ENCODE data around the gene MXI1. TPM values are rescaled to one million over a fixed set of nuclear protein-coding genes. Genes with fewer than 3 reads are reported as not detected.

Gene MXI1
- total RNA-seq, 5 donors from 2014 or later (not counting 1 experiment from before 2014, with no cell fraction given): 40.2 to 54.1 (median 44.4) TPM

DNA sequence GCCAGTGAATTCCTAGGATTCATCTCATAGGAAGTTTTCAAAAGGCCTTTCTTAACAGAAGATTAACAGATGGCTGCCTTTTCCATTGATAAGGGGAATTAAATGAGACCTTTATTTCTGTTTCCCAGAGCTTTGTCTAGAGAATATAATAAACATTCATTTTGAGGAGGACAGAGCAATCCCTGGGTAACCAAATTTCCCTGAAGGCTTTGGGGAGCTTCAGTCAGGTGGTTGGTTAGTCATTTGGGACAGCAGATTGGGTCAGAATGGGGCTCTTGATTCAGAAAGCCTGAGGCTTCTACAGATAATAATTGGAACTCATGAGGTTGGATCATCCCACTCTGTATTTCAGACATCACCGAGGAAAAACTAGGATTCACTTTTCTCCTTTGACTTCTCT lies 21.8 kb downstream of the MXI1 start:
- Histone ChIP-seq H3K4me1 (ENCODE audit: control insufficient read depth in 1 of 2, extremely low read depth in 1 of 2, insufficient read depth in 2 of 2, low read length in 2 of 2) (peaks cover 5 to 12% of the 10 kb centered on the region in 2 experiments), H3K9me3 (no peaks in the 10 kb centered on the region), H3K27ac (ENCODE audit: low read length) (no peak overlapping the region), H3K27me3 (replicated peaks in 1 of 2; ENCODE audit: control insufficient read depth in 2 of 2, extremely low read depth in 1 of 2, insufficient read depth in 2 of 2, low read length in 1 of 2) (no peaks in the 10 kb centered on the region), H3K4me3 (ENCODE audit: control insufficient read depth in 1 of 2, extremely low read depth in 1 of 2, low read length in 1 of 2) (no peak overlapping the region), H3K36me3 (ENCODE audit: control insufficient read depth in 2 of 2, extremely low read depth in 1 of 2, insufficient read depth in 1 of 2, low read length in 1 of 2) (peaks cover 4 to 5% of the 10 kb centered on the region in 2 donors)
- WGBS (ENCODE audit: insufficient coverage): no CpG with 5 or more reads among the region's 1 CpG
- peak overlapping the region in 1 of 3 donors; percentile 94 for H3K4me3 Mint-ChIP-seq
- no peak overlapping the region for H3K27ac Mint-ChIP-seq
- ChIA-PET POLR2A (interaction anchor here (0.8 to 1.0 kb wide), 2 partner anchors 18 to 19 kb away, joined by 5 read pairs; no protein-coding TSS in a partner anchor), CTCF (interaction anchor here in 1 of 2 donors (0.6 to 1.8 kb wide), 5 partner anchors 10 to 91 kb away, joined by 3 to 5 read pairs (median 3); no protein-coding TSS in a partner anchor)
- no peak for DNase-seq
- no peaks in the 10 kb centered on the region for H3K9me3 Mint-ChIP-seq
- H3K4me1 Mint-ChIP-seq: peaks cover 39 to 43% (median 43%) of the 10 kb centered on the region in 3 donors
- no peak for ATAC-seq (replicated peaks in 1 of 4)
- no peaks in the 10 kb centered on the region for H3K27me3 Mint-ChIP-seq
- H3K36me3 Mint-ChIP-seq: peaks cover 24% of the 10 kb centered on the region

DNA sequence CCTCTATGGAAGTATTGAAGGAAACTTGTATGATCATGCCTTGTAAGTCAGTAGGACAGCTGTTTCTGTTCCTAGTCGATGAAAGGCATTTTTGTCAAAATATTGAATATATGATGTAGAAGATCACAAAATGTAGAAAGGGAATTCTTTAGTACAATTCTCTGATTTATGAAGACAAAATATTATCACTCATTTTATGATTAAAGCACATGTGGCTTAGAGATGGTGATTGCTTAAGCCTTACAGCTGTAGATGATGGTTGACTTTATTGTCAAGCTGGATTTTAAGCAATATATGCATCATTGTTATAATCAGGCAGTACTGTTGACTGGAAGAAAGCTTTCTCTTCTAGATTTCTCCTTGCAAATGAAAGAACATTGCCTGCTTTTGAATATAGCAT lies 26.4 kb downstream of the MXI1 start:
- POLR2A ChIA-PET: no interaction called here
- H3K9me3 ChIP-seq: no peaks in the 10 kb centered on the region
- H3K27me3 Mint-ChIP-seq: no peaks in the 10 kb centered on the region
- no peaks in the 10 kb centered on the region for H3K4me1 ChIP-seq (ENCODE audit: control insufficient read depth in 1 of 2, extremely low read depth in 1 of 2, insufficient read depth in 2 of 2, low read length in 2 of 2)
- ATAC-seq (replicated peaks in 1 of 4): no peak
- peaks cover 0 to 6% of the 10 kb centered on the region in 2 donors for H3K36me3 ChIP-seq (ENCODE audit: control insufficient read depth in 2 of 2, extremely low read depth in 1 of 2, insufficient read depth in 1 of 2, low read length in 1 of 2)
- no peak for DNase-seq
- CTCF ChIA-PET: interaction anchor here (0.6 kb wide), 2 partner anchors 26 to 39 kb away, joined by 4 to 6 read pairs; no protein-coding TSS in a partner anchor
- H3K27ac Mint-ChIP-seq: no peak overlapping the region
- H3K36me3 Mint-ChIP-seq: peaks cover 34% of the 10 kb centered on the region
- H3K27me3 ChIP-seq (replicated peaks in 1 of 2; ENCODE audit: control insufficient read depth in 2 of 2, extremely low read depth in 1 of 2, insufficient read depth in 2 of 2, low read length in 1 of 2): no peaks in the 10 kb centered on the region
- H3K4me3 ChIP-seq (ENCODE audit: control insufficient read depth in 1 of 2, extremely low read depth in 1 of 2, low read length in 1 of 2): no peak overlapping the region
- H3K4me3 Mint-ChIP-seq: no peak overlapping the region
- H3K4me1 Mint-ChIP-seq: peaks cover 19 to 33% (median 33%) of the 10 kb centered on the region in 3 donors
- WGBS (ENCODE audit: insufficient coverage): no CpG with 5 or more reads among the region's 1 CpG
- peaks cover 0 to 6% (median 0%) of the 10 kb centered on the region in 3 donors for H3K9me3 Mint-ChIP-seq
- no peak overlapping the region for H3K27ac ChIP-seq (ENCODE audit: low read length)

- no peaks in the 10 kb centered on the region for H3K27me3 Mint-ChIP-seq
- ATAC-seq (replicated peaks in 1 of 4) (no peak), DNase-seq (no peak)
- H3K36me3 ChIP-seq (ENCODE audit: control insufficient read depth in 2 of 2, extremely low read depth in 1 of 2, insufficient read depth in 1 of 2, low read length in 1 of 2): peaks cover 0 to 3% of the 10 kb centered on the region in 2 donors
- H3K4me3 ChIP-seq (ENCODE audit: control insufficient read depth in 1 of 2, extremely low read depth in 1 of 2, low read length in 1 of 2): no peak overlapping the region
- H3K27ac Mint-ChIP-seq: no peak overlapping the region
- H3K27ac ChIP-seq (ENCODE audit: low read length): no peak overlapping the region
- no peaks in the 10 kb centered on the region for H3K27me3 ChIP-seq (replicated peaks in 1 of 2; ENCODE audit: control insufficient read depth in 2 of 2, extremely low read depth in 1 of 2, insufficient read depth in 2 of 2, low read length in 1 of 2)
- peaks cover 0 to 10% (median 0%) of the 10 kb centered on the region in 3 donors for H3K9me3 Mint-ChIP-seq
- ChIA-PET CTCF (interaction anchor here in 1 of 2 donors (0.7 kb wide), 1 partner anchor 99 kb away, joined by 3 read pairs; no protein-coding TSS in a partner anchor), POLR2A (no interaction called here)
- no peaks in the 10 kb centered on the region for H3K9me3 ChIP-seq
- H3K4me1 Mint-ChIP-seq: peaks cover 41 to 57% (median 56%) of the 10 kb centered on the region in 3 donors
- H3K36me3 Mint-ChIP-seq: peaks cover 29% of the 10 kb centered on the region
- no peak overlapping the region for H3K4me3 Mint-ChIP-seq
- H3K4me1 ChIP-seq (ENCODE audit: control insufficient read depth in 1 of 2, extremely low read depth in 1 of 2, insufficient read depth in 2 of 2, low read length in 2 of 2): no peaks in the 10 kb centered on the region
- WGBS (ENCODE audit: insufficient coverage): no CpG with 5 or more reads among the region's 2 CpGs
Observed at GRCh38 chr10:110237894-110238480, 30.6 kb downstream of the MXI1 start.

- peaks cover 39 to 52% (median 46%) of the 10 kb centered on the region in 3 donors for H3K4me1 Mint-ChIP-seq
- POLR2A ChIA-PET: no interaction called here
Observed at GRCh38 chr10:110239892-110240291, 32.5 kb downstream of the MXI1 start.

DNA sequence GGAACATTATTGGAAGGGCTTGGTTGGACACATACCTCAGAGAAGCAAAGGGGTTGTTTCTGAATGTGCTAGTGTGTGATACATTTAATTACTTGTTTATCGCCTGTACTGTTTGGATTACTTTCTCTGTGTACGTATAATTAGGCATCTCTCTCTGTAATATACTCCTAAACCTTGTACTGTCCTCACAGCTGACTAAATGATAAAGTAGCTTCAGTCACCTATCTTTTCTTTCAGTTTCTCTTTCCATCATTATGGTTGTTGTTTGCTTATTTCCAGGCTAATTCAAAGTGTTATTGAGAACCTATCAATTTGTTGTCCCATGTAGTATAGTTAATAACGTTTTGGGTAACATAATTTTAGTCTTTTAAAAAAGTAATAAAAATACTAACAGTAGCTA lies 34.0 kb downstream of the MXI1 start:
- peak overlapping the region in 2 of 3 donors; percentile 31 to 53 for H3K4me3 Mint-ChIP-seq
- Histone ChIP-seq H3K4me1 (ENCODE audit: control insufficient read depth in 1 of 2, extremely low read depth in 1 of 2, insufficient read depth in 2 of 2, low read length in 2 of 2) (no peaks in the 10 kb centered on the region), H3K4me3 (ENCODE audit: control insufficient read depth in 1 of 2, extremely low read depth in 1 of 2, low read length in 1 of 2) (no peak overlapping the region), H3K9me3 (no peaks in the 10 kb centered on the region), H3K36me3 (ENCODE audit: control insufficient read depth in 2 of 2, extremely low read depth in 1 of 2, insufficient read depth in 1 of 2, low read length in 1 of 2) (peaks cover 0 to 3% of the 10 kb centered on the region in 2 donors), H3K27me3 (replicated peaks in 1 of 2; ENCODE audit: control insufficient read depth in 2 of 2, extremely low read depth in 1 of 2, insufficient read depth in 2 of 2, low read length in 1 of 2) (no peaks in the 10 kb centered on the region), H3K27ac (ENCODE audit: low read length) (peak overlapping the region; percentile 5)
- DNase-seq (no peak), ATAC-seq (replicated peaks in 1 of 4) (no peak)
- H3K27me3 Mint-ChIP-seq: no peaks in the 10 kb centered on the region
- H3K4me1 Mint-ChIP-seq: peaks cover 46 to 52% (median 50%) of the 10 kb centered on the region in 3 donors
- no CpG with 5 or more reads among the region's 3 CpGs for WGBS (ENCODE audit: insufficient coverage)
- peak overlapping the region in 1 of 2 donors; percentile 10 for H3K27ac Mint-ChIP-seq
- peaks cover 46% of the 10 kb centered on the region for H3K36me3 Mint-ChIP-seq
- POLR2A ChIA-PET: interaction anchor here in 1 of 2 donors (1.5 kb wide), 1 partner anchor 20 kb away, joined by 3 read pairs; no protein-coding TSS in a partner anchor
- CTCF ChIA-PET: interaction anchor here in 1 of 2 donors (0.6 to 1.4 kb wide), 5 partner anchors 16 to 104 kb away, joined by 3 to 5 read pairs (median 4); no protein-coding TSS in a partner anchor
- peaks cover 0 to 10% (median 0%) of the 10 kb centered on the region in 3 donors for H3K9me3 Mint-ChIP-seq

More at GRCh38 chr10:110239892-110240291, 32.5 kb downstream of the MXI1 start:
- no peaks in the 10 kb centered on the region for H3K27me3 Mint-ChIP-seq
- no peak overlapping the region for H3K4me3 Mint-ChIP-seq
- peaks cover 0 to 3% of the 10 kb centered on the region in 2 donors for H3K36me3 ChIP-seq (ENCODE audit: control insufficient read depth in 2 of 2, extremely low read depth in 1 of 2, insufficient read depth in 1 of 2, low read length in 1 of 2)
- peaks cover 0 to 10% (median 0%) of the 10 kb centered on the region in 3 donors for H3K9me3 Mint-ChIP-seq
- H3K27me3 ChIP-seq (replicated peaks in 1 of 2; ENCODE audit: control insufficient read depth in 2 of 2, extremely low read depth in 1 of 2, insufficient read depth in 2 of 2, low read length in 1 of 2): no peaks in the 10 kb centered on the region
- no peaks in the 10 kb centered on the region for H3K9me3 ChIP-seq
- no peak for DNase-seq
- H3K36me3 Mint-ChIP-seq: peaks cover 32% of the 10 kb centered on the region
- no peaks in the 10 kb centered on the region for H3K4me1 ChIP-seq (ENCODE audit: control insufficient read depth in 1 of 2, extremely low read depth in 1 of 2, insufficient read depth in 2 of 2, low read length in 2 of 2)
- no peak overlapping the region for H3K27ac ChIP-seq (ENCODE audit: low read length)
- no peak for ATAC-seq (replicated peaks in 1 of 4)
- CTCF ChIA-PET: interaction anchor here in 1 of 2 donors (0.6 to 1.6 kb wide), 2 partner anchors 34 to 225 kb away, joined by 3 to 4 read pairs; no protein-coding TSS in a partner anchor
- H3K27ac Mint-ChIP-seq: no peak overlapping the region
- H3K4me3 ChIP-seq (ENCODE audit: control insufficient read depth in 1 of 2, extremely low read depth in 1 of 2, low read length in 1 of 2): no peak overlapping the region

DNA sequence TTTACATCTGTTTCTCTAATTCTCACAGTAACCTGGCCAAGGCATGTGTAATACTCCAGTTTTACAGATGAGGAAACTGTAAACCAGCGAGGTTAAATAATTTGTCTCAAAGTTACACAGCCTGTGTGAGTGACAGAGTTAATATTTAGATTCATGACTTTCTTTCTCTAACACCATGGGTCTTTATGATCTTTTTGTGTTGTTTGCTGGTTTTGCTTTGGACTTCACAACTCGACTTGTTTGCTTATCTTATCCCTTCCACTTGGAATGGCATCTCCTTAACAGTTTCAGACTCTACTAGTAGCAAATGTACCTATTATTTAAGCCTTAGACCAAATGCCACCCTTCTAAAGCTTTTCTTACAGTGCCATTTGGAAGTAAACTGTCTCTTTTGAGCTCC lies 34.4 kb downstream of the MXI1 start:
- Mint-ChIP-seq H3K4me3 (peak overlapping the region in 2 of 3 donors; percentile 29 to 31), H3K9me3 (peaks cover 0 to 10% (median 0%) of the 10 kb centered on the region in 3 donors), H3K36me3 (peaks cover 50% of the 10 kb centered on the region), H3K27ac (peak overlapping the region in 1 of 2 donors; percentile 5), H3K27me3 (no peaks in the 10 kb centered on the region), H3K4me1 (peaks cover 46 to 52% (median 50%) of the 10 kb centered on the region in 3 donors)
- H3K4me1 ChIP-seq (ENCODE audit: control insufficient read depth in 1 of 2, extremely low read depth in 1 of 2, insufficient read depth in 2 of 2, low read length in 2 of 2): no peaks in the 10 kb centered on the region
- ATAC-seq (replicated peaks in 1 of 4) (no peak), DNase-seq (no peak)
- WGBS (ENCODE audit: insufficient coverage): no CpG with 5 or more reads among the region's 2 CpGs
- H3K9me3 ChIP-seq: no peaks in the 10 kb centered on the region
- H3K27me3 ChIP-seq (replicated peaks in 1 of 2; ENCODE audit: control insufficient read depth in 2 of 2, extremely low read depth in 1 of 2, insufficient read depth in 2 of 2, low read length in 1 of 2): no peaks in the 10 kb centered on the region
- H3K27ac ChIP-seq (ENCODE audit: low read length): peak overlapping the region; percentile 15
- H3K36me3 ChIP-seq (ENCODE audit: control insufficient read depth in 2 of 2, extremely low read depth in 1 of 2, insufficient read depth in 1 of 2, low read length in 1 of 2): peaks cover 0 to 3% of the 10 kb centered on the region in 2 donors
- no peak overlapping the region for H3K4me3 ChIP-seq (ENCODE audit: control insufficient read depth in 1 of 2, extremely low read depth in 1 of 2, low read length in 1 of 2)
- POLR2A ChIA-PET: interaction anchor here in 1 of 2 donors (1.5 kb wide), 1 partner anchor 20 kb away, joined by 3 read pairs; no protein-coding TSS in a partner anchor
- CTCF ChIA-PET: interaction anchor here in 1 of 2 donors (0.6 to 1.4 kb wide), 5 partner anchors 16 to 104 kb away, joined by 3 to 5 read pairs (median 4); no protein-coding TSS in a partner anchor
